Astrocyte (in vitro differentiated cells and primary cell): Measurements from ENCODE around the gene TMEM44.

Experiments
- EZH2 ChIP-seq: IDR thresholded peaks from 2 replicates; pipeline ENCODE4 v1.6.1; 2012; ENCODE audit warnings: mild to moderate bottlenecking, low read length, inconsistent platforms; ENCODE audit not compliant: insufficient read depth
- TF ChIP-seq, protein P1 (sequence below): IDR thresholded peaks from 2 replicates; pipeline ENCODE4 v1.5.1; 2011; ENCODE audit warnings: low read depth, mild to moderate bottlenecking, inconsistent platforms, low read length, moderate library complexity; ENCODE audit not compliant: insufficient read depth

DNA sequence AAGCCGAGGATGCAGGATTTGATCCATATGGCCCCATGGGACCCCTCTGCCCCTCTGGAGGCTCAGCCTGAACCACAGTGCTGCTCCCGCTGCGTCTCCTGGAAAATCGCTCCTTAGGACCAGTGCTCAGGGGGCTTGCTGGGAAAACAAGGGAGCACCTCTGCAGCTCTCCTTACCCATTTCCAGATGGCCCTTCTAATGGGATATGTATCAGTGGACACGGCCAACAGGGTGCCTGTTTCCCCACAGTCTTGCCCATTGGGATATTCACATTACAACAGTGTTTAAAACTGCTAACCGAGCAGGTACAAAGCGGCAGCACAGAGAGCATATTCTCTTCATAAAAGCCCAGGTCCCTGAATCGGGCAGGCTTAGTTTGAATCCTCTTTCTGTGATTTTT, 27.1 kb downstream of the TMEM44 start:
- TF ChIP-seq, protein P1, sequence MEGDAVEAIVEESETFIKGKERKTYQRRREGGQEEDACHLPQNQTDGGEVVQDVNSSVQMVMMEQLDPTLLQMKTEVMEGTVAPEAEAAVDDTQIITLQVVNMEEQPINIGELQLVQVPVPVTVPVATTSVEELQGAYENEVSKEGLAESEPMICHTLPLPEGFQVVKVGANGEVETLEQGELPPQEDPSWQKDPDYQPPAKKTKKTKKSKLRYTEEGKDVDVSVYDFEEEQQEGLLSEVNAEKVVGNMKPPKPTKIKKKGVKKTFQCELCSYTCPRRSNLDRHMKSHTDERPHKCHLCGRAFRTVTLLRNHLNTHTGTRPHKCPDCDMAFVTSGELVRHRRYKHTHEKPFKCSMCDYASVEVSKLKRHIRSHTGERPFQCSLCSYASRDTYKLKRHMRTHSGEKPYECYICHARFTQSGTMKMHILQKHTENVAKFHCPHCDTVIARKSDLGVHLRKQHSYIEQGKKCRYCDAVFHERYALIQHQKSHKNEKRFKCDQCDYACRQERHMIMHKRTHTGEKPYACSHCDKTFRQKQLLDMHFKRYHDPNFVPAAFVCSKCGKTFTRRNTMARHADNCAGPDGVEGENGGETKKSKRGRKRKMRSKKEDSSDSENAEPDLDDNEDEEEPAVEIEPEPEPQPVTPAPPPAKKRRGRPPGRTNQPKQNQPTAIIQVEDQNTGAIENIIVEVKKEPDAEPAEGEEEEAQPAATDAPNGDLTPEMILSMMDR = no peak
- TF ChIP-seq EZH2 = no peak
